GM21526 (cell line): ENCODE results near the gene IPPK.
A peak's percentile ranks its signal among the peaks of the same experiment; 100 is the strongest.

Experiments used
- ATAC-seq: cut with Tn5 transposase; IDR thresholded peaks from one replicate; pipeline ENCODE4 v1.9.1; 2021; ENCODE audit warnings: moderate library complexity; ENCODE audit not compliant: unreplicated experiment, low FRiP score

The IPPK gene

GRCh38 chr9:92669890-92670708, at the start of gene IPPK:
TSS of gene IPPK (minus strand) at chr9:92670131. CDS start at chr9:92669988, 143 bp downstream.
- peak; percentile 91 for ATAC-seq

- no peak for ATAC-seq
These were observed 49.2 kb upstream of the IPPK start for GRCh38 chr9:92719028-92719647.

- ATAC-seq: no peak
These were observed 48.4 kb upstream of the IPPK start for GRCh38 chr9:92718086-92719001.

GRCh38 chr9:92717201-92718085, 47.5 kb upstream of the IPPK start:
- no peak for ATAC-seq

GRCh38 chr9:92716557-92716956, 46.6 kb upstream of the IPPK start:
- ATAC-seq: no peak

GRCh38 chr9:92715488-92716231, 45.7 kb upstream of the IPPK start:
- no peak for ATAC-seq

GRCh38 chr9:92714787-92715487, 45.0 kb upstream of the IPPK start:
- no peak for ATAC-seq

GRCh38 chr9:92714016-92714415, 44.1 kb upstream of the IPPK start:
- no peak for ATAC-seq

GRCh38 chr9:92713528-92713927, 43.6 kb upstream of the IPPK start:
- ATAC-seq: no peak

GRCh38 chr9:92712767-92713166, 42.8 kb upstream of the IPPK start:
- no peak for ATAC-seq

GRCh38 chr9:92711844-92712243, 41.9 kb upstream of the IPPK start:
- no peak for ATAC-seq

- ATAC-seq: no peak
These were observed 41.2 kb upstream of the IPPK start for GRCh38 chr9:92711146-92711545.

GRCh38 chr9:92710368-92710767, 40.4 kb upstream of the IPPK start:
- ATAC-seq: no peak

- ATAC-seq: no peak
These were observed 40.0 kb upstream of the IPPK start for GRCh38 chr9:92709954-92710353.

- ATAC-seq: no peak
These were observed 39.3 kb upstream of the IPPK start for GRCh38 chr9:92709240-92709639.

- ATAC-seq: no peak
These were observed 37.6 kb upstream of the IPPK start for GRCh38 chr9:92707530-92707929.

GRCh38 chr9:92706218-92706940, 36.4 kb upstream of the IPPK start:
- ATAC-seq: peak; percentile 71

GRCh38 chr9:92704528-92704927, 34.6 kb upstream of the IPPK start:
- no peak for ATAC-seq
